CD4-positive, alpha-beta T cell (primary cell): ENCODE results near the gene HELZ2. TPM values are rescaled to one million over a fixed set of nuclear protein-coding genes. Genes with fewer than 3 reads are reported as not detected.
A peak's percentile ranks its signal among the peaks of the same experiment; 100 is the strongest.

Source experiments
- ATAC-seq: fragments of 200-7000 bp; cut with Tn5 transposase; one replicate; pipeline ENCODE4 v1.10.0; 2022; ENCODE audit warnings: mild to moderate bottlenecking; ENCODE audit not compliant: poor library complexity
- CTCF ChIA-PET: fragments of 350-600 bp; sonication (Branson Sonifier 250); formaldehyde crosslinking; loops from one replicate; lab custom pipeline; 2021; ENCODE audit warnings: antibody characterized with exemption, inconsistent platforms; lab: Charles Lee
- POLR2A ChIA-PET: fragments of 350-600 bp; sonication (Branson Sonifier 250); formaldehyde crosslinking; loops from one replicate; lab custom pipeline; 2021; ENCODE audit warnings: antibody characterized with exemption, inconsistent platforms; lab: Charles Lee
- DNase-seq, 14 experiments: peaks; one replicate each; pipeline ENCODE4 v3.0.0-alpha.2; 2013 to 2020; ENCODE audit warnings: mixed read lengths in 2 of 14
- H3K27ac ChIP-seq, 2 donors: one replicate each; pipeline versions ENCODE4 v1.5.1 to v1.7.0; 2013; ENCODE audit warnings: low read length in 2 of 2, low read depth in 1 of 2, mild to moderate bottlenecking in 1 of 2
- H3K27me3 ChIP-seq, 2 experiments: 1 replicate in 1 of 2; 2 replicates in 1 of 2; pipeline versions ENCODE4 v1.6.1 to v1.7.0; 2013; ENCODE audit warnings: low read length in 2 of 2, control low read depth in 1 of 2, mild to moderate bottlenecking in 1 of 2, moderate library complexity in 1 of 2; ENCODE audit not compliant: insufficient read depth in 2 of 2, control insufficient read depth in 1 of 2
- H3K36me3 ChIP-seq: one replicate; pipeline ENCODE4 v1.6.1; 2013; ENCODE audit warnings: low read length, control low read depth; ENCODE audit not compliant: insufficient read depth
- H3K4me1 ChIP-seq: one replicate; pipeline ENCODE4 v1.6.1; 2013; ENCODE audit warnings: low read length, control low read depth; ENCODE audit not compliant: insufficient read depth
- H3K4me3 ChIP-seq: one replicate; pipeline ENCODE4 v1.5.1; 2013; ENCODE audit warnings: mild to moderate bottlenecking, low read length, moderate library complexity
- H3K9me3 ChIP-seq, 2 experiments: 1 replicate in 1 of 2; 2 replicates in 1 of 2; pipeline versions ENCODE4 v1.6.1 to v1.7.0; 2013; ENCODE audit warnings: low read length in 2 of 2, mild to moderate bottlenecking in 2 of 2, control low read depth in 1 of 2, moderate library complexity in 1 of 2; ENCODE audit not compliant: control insufficient read depth in 1 of 2, insufficient read depth in 1 of 2
- H3K27ac Mint-ChIP-seq: one replicate; pipeline ENCODE4 v1.8.0; 2020; ENCODE audit warnings: mixed read lengths
- H3K27me3 Mint-ChIP-seq: one replicate; pipeline ENCODE4 v1.8.0; 2021; ENCODE audit warnings: mixed read lengths
- H3K36me3 Mint-ChIP-seq: one replicate; pipeline ENCODE4 v1.8.0; 2021; ENCODE audit warnings: low read depth, mixed read lengths
- H3K4me1 Mint-ChIP-seq: one replicate; pipeline ENCODE4 v1.8.0; 2021; ENCODE audit warnings: low read depth, mixed read lengths
- H3K4me3 Mint-ChIP-seq: one replicate; pipeline ENCODE4 v1.8.0; 2020; ENCODE audit warnings: mild to moderate bottlenecking, mixed read lengths
- H3K9me3 Mint-ChIP-seq: one replicate; pipeline ENCODE4 v1.8.0; 2020; ENCODE audit warnings: mixed read lengths
- intact Hi-C, 2 experiments: fragments of 100-400 bp; cut with DNase I in 1 of 2; cut with micrococcal nuclease in 1 of 2; formaldehyde crosslinking; loops; one replicate each; pipeline versions ENCODE4 v1.15.1 to v1.9.0; 2023 to 2025; cut with DNase I, micrococcal nuclease
- polyA plus RNA-seq, 2 donors: library from polyadenylated mRNA; unstranded; fragments of 120-200 nt; gene quantifications; one replicate each; pipeline ENCODE4 v1.2.1, GENCODE V29; 2013
- total RNA-seq, 174 experiments: library from RNA in 2 of 174; stranded (reverse) in 2 of 174; gene quantifications; one replicate each; pipeline ENCODE4 v1.2.3 and lab custom pipeline; 2021 to 2026
- TF ChIP-seq, protein P1 (sequence below): fragments of 200-600 bp; IDR thresholded peaks from one replicate; pipeline ENCODE4 v1.8.0; 2022; ENCODE audit warnings: antibody characterized with exemption, mild to moderate bottlenecking

The HELZ2 gene, protein sequence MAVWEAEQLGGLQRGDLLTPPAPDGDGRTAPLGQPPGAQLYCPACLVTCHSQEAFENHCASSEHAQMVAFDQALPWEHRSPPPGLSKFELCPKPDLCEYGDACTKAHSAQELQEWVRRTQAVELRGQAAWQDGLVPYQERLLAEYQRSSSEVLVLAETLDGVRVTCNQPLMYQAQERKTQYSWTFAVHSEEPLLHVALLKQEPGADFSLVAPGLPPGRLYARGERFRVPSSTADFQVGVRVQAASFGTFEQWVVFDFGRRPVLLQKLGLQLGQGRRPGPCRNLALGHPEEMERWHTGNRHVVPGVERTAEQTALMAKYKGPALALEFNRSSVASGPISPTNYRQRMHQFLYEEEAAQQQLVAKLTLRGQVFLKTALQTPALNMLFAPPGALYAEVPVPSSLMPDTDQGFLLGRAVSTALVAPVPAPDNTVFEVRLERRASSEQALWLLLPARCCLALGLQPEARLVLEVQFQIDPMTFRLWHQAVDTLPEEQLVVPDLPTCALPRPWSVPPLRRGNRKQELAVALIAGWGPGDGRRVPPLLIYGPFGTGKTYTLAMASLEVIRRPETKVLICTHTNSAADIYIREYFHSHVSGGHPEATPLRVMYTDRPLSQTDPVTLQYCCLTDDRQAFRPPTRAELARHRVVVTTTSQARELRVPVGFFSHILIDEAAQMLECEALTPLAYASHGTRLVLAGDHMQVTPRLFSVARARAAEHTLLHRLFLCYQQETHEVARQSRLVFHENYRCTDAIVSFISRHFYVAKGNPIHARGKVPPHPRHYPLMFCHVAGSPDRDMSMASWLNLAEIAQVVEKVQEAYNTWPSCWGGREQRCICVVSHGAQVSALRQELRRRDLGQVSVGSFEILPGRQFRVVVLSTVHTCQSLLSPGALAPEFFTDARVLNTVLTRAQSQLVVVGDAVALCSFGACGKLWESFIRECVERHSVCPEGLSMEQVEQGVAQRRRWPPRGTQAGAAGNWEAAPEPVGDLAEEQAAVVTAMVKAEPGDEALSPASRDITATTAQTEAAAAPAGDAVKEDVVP (N-terminal part only)
- total RNA-seq (10 to 100 TPM; 57.7 to 59.6 TPM), total RNA-seq (lab: John Stamatoyannopoulos, UW) (5.2 to 1,556 (median 100) reads per million in 172 experiments)
- 37.3 TPM for polyA plus RNA-seq (2013, experiment 1 of 2)
- polyA plus RNA-seq (2013, experiment 2 of 2), result 32.9 TPM

DNA sequence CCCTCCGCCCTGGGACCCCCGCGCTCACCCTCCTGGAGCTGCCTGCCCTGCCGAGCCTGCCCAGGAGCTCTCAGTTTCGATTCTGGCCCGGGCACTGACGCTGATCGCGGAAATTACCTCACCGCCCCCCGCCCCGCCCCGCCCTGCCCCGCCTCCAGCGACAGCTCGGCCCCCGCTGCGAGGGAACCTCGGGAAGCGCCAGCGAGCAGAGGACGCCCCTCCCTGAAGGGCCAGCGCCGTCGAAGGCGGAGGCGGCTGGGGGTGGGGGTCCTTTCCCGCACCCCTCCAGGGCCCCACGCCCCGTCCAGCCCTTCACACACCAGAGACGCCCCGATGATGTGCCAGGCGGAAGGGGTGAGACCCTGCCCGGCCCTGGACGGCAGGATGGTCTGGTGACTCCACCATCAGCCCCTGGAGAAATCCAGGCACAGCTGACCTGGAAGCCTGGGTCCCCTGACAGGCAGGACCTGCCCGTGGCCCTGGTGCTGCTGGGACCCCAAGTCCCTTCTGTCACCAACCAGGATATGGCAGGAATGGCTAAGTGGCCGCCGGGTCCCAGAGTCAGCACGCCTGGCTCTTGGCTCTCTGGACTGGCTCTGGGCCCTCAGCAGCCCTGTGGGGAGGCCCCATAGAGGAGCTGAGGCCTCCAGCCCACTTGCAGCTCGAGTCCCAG lies at the start of gene HELZ2:
HELZ2 (minus strand) TSS at position 84 of the 673 bp plus-strand sequence. CDS start 1,854 bp downstream, outside the sequence.
- no peaks in the 10 kb centered on the region for H3K27me3 ChIP-seq
- Mint-ChIP-seq H3K36me3 (no peaks in the 10 kb centered on the region), H3K27me3 (no peaks in the 10 kb centered on the region), H3K9me3 (no peaks in the 10 kb centered on the region), H3K4me3 (peak within 1 kb of the TSS; percentile 80), H3K4me1 (peaks cover 7% of the 10 kb centered on the region), H3K27ac (peak within 1 kb of the TSS; percentile 42)
- DNase-seq, result peak; percentile 52 to 89 (median 62)
- peak; percentile 86 for ATAC-seq
- H3K4me1 ChIP-seq, result peaks cover 32% of the 10 kb centered on the region
- H3K4me3 ChIP-seq, result peak within 1 kb of the TSS; percentile 83
- POLR2A ChIA-PET, result interaction anchor here (1.1 to 2.3 kb wide), 9 partner anchors 21 to 84 kb away, joined by 3 to 9 read pairs (median 4); partner anchors contain the start of genes GMEB2, PPDPF, PTK6 and RTEL1
- peak within 1 kb of the TSS in 1 of 2 donors; percentile 35 for H3K27ac ChIP-seq
- H3K36me3 ChIP-seq, result peaks cover 6% of the 10 kb centered on the region
- CTCF ChIA-PET, result interaction anchor here (1.4 to 2.2 kb wide), 2 partner anchors 36 to 68 kb away, joined by 3 to 6 read pairs; no protein-coding TSS in a partner anchor
- peaks cover 0 to 4% of the 10 kb centered on the region in 2 experiments for H3K9me3 ChIP-seq
- TF ChIP-seq, protein P1, sequence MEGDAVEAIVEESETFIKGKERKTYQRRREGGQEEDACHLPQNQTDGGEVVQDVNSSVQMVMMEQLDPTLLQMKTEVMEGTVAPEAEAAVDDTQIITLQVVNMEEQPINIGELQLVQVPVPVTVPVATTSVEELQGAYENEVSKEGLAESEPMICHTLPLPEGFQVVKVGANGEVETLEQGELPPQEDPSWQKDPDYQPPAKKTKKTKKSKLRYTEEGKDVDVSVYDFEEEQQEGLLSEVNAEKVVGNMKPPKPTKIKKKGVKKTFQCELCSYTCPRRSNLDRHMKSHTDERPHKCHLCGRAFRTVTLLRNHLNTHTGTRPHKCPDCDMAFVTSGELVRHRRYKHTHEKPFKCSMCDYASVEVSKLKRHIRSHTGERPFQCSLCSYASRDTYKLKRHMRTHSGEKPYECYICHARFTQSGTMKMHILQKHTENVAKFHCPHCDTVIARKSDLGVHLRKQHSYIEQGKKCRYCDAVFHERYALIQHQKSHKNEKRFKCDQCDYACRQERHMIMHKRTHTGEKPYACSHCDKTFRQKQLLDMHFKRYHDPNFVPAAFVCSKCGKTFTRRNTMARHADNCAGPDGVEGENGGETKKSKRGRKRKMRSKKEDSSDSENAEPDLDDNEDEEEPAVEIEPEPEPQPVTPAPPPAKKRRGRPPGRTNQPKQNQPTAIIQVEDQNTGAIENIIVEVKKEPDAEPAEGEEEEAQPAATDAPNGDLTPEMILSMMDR, result no peak
- intact Hi-C loops, result no loop called here

DNA sequence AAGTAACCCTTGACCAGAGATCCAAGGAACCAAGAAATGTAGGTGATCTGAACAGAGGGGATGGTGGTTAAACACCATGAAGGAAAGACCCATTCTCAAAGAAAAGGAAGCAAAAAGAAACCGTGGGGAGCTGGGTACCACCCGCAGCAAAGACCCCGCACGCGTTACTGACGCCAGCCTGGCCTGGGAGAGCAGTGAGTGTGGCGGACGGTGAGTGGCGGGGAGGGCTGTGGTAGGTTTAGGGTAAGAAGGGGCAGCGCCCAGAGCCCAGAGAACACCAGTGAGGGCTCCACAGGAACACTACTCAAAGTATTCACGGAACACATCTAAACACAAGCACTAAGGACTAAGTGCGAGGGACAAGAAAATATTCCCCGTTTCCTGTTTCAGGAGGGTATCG lies 48.7 kb upstream of the HELZ2 start:
- Mint-ChIP-seq H3K4me3 (no peak overlapping the region), H3K36me3 (peaks cover 44% of the 10 kb centered on the region), H3K27ac (peak overlapping the region; percentile 24), H3K4me1 (peaks cover 30% of the 10 kb centered on the region), H3K27me3 (no peaks in the 10 kb centered on the region), H3K9me3 (no peaks in the 10 kb centered on the region)
- no peak for DNase-seq
- Histone ChIP-seq H3K4me3 (no peak overlapping the region), H3K36me3 (peaks cover 23% of the 10 kb centered on the region), H3K27ac (no peak overlapping the region), H3K27me3 (no peaks in the 10 kb centered on the region), H3K9me3 (no peaks in the 10 kb centered on the region), H3K4me1 (peaks cover 20% of the 10 kb centered on the region)
- TF ChIP-seq, protein P1, result no peak
- ChIA-PET POLR2A (interaction anchor here (13.6 kb wide), 1 partner anchor 16 kb away, joined by 449 read pairs; no protein-coding TSS in a partner anchor), CTCF (no interaction called here)
- ATAC-seq, result no peak
- intact Hi-C loops, result loop anchor here in 1 of 2 experiments (5.0 kb wide), 1 partner anchor 40 kb away; no protein-coding TSS in a partner anchor
